ENCODE measurements around the gene TMEM18.

GRCh38 chr2:641164-641871 lies 35.9 kb downstream of the TMEM18 start:
- no peak for TF ChIP-seq CTCF (IDR thresholded peaks at IDR 0.05)
- no peak for TF ChIP-seq POLR2A (IDR thresholded peaks at IDR 0.05)
